ENCODE results near the gene GPC3.

DNA sequence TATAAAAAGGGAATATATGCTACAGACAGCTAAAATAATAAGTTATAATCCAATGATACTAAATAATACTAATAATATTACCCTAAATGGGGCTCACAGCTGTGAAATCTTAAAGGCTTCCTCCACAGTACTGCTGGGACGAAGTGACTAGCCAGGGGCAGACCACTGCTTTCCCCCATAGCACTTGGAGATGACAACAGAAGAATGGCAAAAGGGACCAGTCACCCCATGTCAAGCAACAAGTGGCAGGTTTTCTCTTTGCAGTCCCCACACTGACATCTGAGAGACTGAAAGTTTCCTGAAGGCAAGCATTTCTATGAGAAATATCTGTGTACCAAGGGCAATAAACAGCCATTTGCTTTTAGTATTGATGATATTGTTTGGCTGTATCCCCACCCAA is 396.6 kb downstream of the GPC3 start:
- TF ChIP-seq POLR2A (IDR thresholded peaks at IDR 0.05; ENCODE audit: low read depth, low read length) (no peak), EZH2 (IDR thresholded peaks at IDR 0.05; ENCODE audit: borderline replicate concordance, low read depth, low read length, severe bottlenecking) (no peak)
- TF ChIP-seq, protein P1, sequence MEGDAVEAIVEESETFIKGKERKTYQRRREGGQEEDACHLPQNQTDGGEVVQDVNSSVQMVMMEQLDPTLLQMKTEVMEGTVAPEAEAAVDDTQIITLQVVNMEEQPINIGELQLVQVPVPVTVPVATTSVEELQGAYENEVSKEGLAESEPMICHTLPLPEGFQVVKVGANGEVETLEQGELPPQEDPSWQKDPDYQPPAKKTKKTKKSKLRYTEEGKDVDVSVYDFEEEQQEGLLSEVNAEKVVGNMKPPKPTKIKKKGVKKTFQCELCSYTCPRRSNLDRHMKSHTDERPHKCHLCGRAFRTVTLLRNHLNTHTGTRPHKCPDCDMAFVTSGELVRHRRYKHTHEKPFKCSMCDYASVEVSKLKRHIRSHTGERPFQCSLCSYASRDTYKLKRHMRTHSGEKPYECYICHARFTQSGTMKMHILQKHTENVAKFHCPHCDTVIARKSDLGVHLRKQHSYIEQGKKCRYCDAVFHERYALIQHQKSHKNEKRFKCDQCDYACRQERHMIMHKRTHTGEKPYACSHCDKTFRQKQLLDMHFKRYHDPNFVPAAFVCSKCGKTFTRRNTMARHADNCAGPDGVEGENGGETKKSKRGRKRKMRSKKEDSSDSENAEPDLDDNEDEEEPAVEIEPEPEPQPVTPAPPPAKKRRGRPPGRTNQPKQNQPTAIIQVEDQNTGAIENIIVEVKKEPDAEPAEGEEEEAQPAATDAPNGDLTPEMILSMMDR (IDR thresholded peaks at IDR 0.05; ENCODE audit: extremely low read depth in 1 of 2, insufficient read depth in 1 of 2, low read depth in 1 of 2, low read length in 2 of 2) = no peak
- TF ChIP-seq, protein P2, sequence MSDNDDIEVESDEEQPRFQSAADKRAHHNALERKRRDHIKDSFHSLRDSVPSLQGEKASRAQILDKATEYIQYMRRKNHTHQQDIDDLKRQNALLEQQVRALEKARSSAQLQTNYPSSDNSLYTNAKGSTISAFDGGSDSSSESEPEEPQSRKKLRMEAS (IDR thresholded peaks at IDR 0.05; ENCODE audit: insufficient read depth, insufficient read length) = no peak
